ENCODE data around the gene P3H4. TPM values are rescaled to one million over a fixed set of nuclear protein-coding genes. Genes with fewer than 3 reads are reported as not detected.
"Not testable (repeated sequence)": the region's sequence is repeated elsewhere in the genome, so short reads cannot be mapped to it uniquely, and the experiment has no call there.

P3H4 gene
- polyA plus RNA-seq, 4 donors, result 6.5 to 19.1 (median 11.2) TPM

GRCh38 chr17:41781404-41782110 lies 30.2 kb downstream of the P3H4 start:
- Histone ChIP-seq H3K9me3 (ENCODE audit: control insufficient read depth in 2 of 2, insufficient read depth in 1 of 2, low read depth in 1 of 2, low read length in 1 of 2) (no peaks in the 10 kb centered on the region), H3K36me3 (ENCODE audit: control insufficient read depth in 3 of 3, insufficient read depth in 2 of 3, low read depth in 1 of 3, low read length in 3 of 3) (peaks cover 0 to 69% (median 0%) of the 10 kb centered on the region in 3 donors), H3K4me1 (ENCODE audit: control insufficient read depth in 3 of 3, insufficient read depth in 2 of 3, low read depth in 1 of 3, low read length in 2 of 3) (peaks cover 2 to 51% (median 6%) of the 10 kb centered on the region in 3 donors), H3K27me3 (ENCODE audit: control insufficient read depth in 3 of 3, insufficient read depth in 3 of 3, low read length in 3 of 3) (no peaks in the 10 kb centered on the region), H3K4me3 (ENCODE audit: low read depth in 1 of 3, low read length in 3 of 3) (no peak overlapping the region), H3K27ac (ENCODE audit: low read depth in 1 of 3, low read length in 2 of 3) (peak overlapping the region; percentile 35 to 79 (median 49))
- 65 to 70% (median 70%) methylated on average over 13 of the region's 13 CpGs for WGBS, 3 donors
- no peak for FAIRE-seq
- DNase-seq, result no peak

DNA sequence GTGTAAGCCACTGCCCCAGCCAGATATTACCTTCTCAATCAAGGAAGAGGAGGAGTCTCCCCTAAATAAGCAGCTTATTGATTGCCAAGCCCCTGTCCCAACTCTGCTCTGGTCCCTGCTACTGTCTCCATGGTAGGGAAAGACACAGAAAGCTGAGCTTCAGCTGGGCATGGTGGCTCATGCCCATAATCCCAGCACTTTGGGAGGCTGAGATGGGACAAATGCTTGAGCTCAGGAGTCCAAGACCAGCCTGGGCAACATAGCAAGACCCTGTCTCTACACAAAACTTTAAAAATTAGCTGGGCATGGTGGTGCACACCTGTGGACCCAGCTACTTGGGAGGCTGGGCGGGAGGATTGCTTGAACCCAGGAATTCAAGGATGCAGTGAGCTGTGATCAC lies 31.8 kb downstream of the P3H4 start:
- no peaks in the 10 kb centered on the region for H3K9me3 ChIP-seq (ENCODE audit: control insufficient read depth in 2 of 2, insufficient read depth in 1 of 2, low read depth in 1 of 2, low read length in 1 of 2)
- FAIRE-seq (no peak), DNase-seq (no peak)
- WGBS, 3 donors, result 90 to 93% (median 91%) methylated on average over 1 of the region's 1 CpG
- H3K4me3 ChIP-seq (ENCODE audit: low read depth in 1 of 3, low read length in 3 of 3), result no peak overlapping the region
- H3K27me3 ChIP-seq (ENCODE audit: control insufficient read depth in 3 of 3, insufficient read depth in 3 of 3, low read length in 3 of 3), result no peaks in the 10 kb centered on the region
- peak overlapping the region in 1 of 3 donors; percentile 21 for H3K27ac ChIP-seq (ENCODE audit: low read depth in 1 of 3, low read length in 2 of 3)
- peaks cover 2 to 67% (median 12%) of the 10 kb centered on the region in 3 donors for H3K4me1 ChIP-seq (ENCODE audit: control insufficient read depth in 3 of 3, insufficient read depth in 2 of 3, low read depth in 1 of 3, low read length in 2 of 3)
- H3K36me3 ChIP-seq (ENCODE audit: control insufficient read depth in 3 of 3, insufficient read depth in 2 of 3, low read depth in 1 of 3, low read length in 3 of 3), result peaks cover 0 to 80% (median 0%) of the 10 kb centered on the region in 3 donors

DNA sequence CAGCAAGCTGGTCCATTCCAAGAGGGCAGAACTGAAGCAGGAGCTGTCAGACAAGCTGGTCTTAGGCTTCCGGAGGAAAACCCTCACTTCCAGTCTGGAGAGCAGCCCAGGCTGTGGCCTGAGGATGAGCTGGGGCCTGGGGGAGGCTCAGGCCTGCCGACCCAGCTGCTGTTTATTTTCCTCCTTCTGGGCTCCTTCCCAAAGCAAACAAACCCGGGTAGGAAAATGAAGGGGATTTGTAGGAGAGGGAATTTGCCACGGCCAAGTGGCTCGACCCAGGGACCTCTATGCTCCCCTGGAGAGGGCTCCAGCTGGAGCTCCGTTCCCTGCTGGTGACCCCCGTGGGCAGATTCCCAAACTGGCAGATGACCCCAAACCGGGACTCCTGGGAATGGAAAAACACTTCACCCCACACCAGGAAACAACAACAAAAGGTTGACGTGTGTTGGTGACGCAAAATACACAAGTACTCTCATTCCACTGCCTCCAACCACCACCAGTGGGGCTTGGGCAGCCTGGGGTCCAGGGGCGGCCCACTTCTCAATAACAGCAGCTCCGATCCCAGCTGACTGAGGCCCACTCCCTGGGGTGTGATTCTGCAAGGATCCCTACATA lies 34.1 kb downstream of the P3H4 start:
- FAIRE-seq (no peak), DNase-seq (peak; percentile 50 to 68)
- H3K9me3 ChIP-seq (ENCODE audit: control insufficient read depth in 2 of 2, insufficient read depth in 1 of 2, low read depth in 1 of 2, low read length in 1 of 2), result no peaks in the 10 kb centered on the region
- H3K4me1 ChIP-seq (ENCODE audit: control insufficient read depth in 3 of 3, insufficient read depth in 2 of 3, low read depth in 1 of 3, low read length in 2 of 3), result peaks cover 2 to 71% (median 10%) of the 10 kb centered on the region in 3 donors
- peaks cover 0 to 78% (median 0%) of the 10 kb centered on the region in 3 donors for H3K36me3 ChIP-seq (ENCODE audit: control insufficient read depth in 3 of 3, insufficient read depth in 2 of 3, low read depth in 1 of 3, low read length in 3 of 3)
- 17 to 26% (median 19%) methylated on average over 12 of the region's 12 CpGs for WGBS, 3 donors
- no peaks in the 10 kb centered on the region for H3K27me3 ChIP-seq (ENCODE audit: control insufficient read depth in 3 of 3, insufficient read depth in 3 of 3, low read length in 3 of 3)
- peak overlapping the region; percentile 74 to 89 (median 81) for H3K27ac ChIP-seq (ENCODE audit: low read depth in 1 of 3, low read length in 2 of 3)
- H3K4me3 ChIP-seq (ENCODE audit: low read depth in 1 of 3, low read length in 3 of 3), result no peak overlapping the region

- peaks cover under 1 to 71% (median 10%) of the 10 kb centered on the region in 3 donors for H3K4me1 ChIP-seq (ENCODE audit: control insufficient read depth in 3 of 3, insufficient read depth in 2 of 3, low read depth in 1 of 3, low read length in 2 of 3)
- no peak for FAIRE-seq
- peaks cover 0 to 78% (median 0%) of the 10 kb centered on the region in 3 donors for H3K36me3 ChIP-seq (ENCODE audit: control insufficient read depth in 3 of 3, insufficient read depth in 2 of 3, low read depth in 1 of 3, low read length in 3 of 3)
- DNase-seq, result peak; percentile 36 to 48
- WGBS, 3 donors, result 21 to 31% (median 27%) methylated on average over 3 to 4 of the region's 4 CpGs
- H3K9me3 ChIP-seq (ENCODE audit: control insufficient read depth in 2 of 2, insufficient read depth in 1 of 2, low read depth in 1 of 2, low read length in 1 of 2), result no peaks in the 10 kb centered on the region
- no peak overlapping the region for H3K4me3 ChIP-seq (ENCODE audit: low read depth in 1 of 3, low read length in 3 of 3)
- H3K27ac ChIP-seq (ENCODE audit: low read depth in 1 of 3, low read length in 2 of 3), result peak overlapping the region; percentile 74 to 89 (median 81)
- H3K27me3 ChIP-seq (ENCODE audit: control insufficient read depth in 3 of 3, insufficient read depth in 3 of 3, low read length in 3 of 3), result no peaks in the 10 kb centered on the region
Measured at GRCh38 chr17:41777157-41777573, 34.6 kb downstream of the P3H4 start.

DNA sequence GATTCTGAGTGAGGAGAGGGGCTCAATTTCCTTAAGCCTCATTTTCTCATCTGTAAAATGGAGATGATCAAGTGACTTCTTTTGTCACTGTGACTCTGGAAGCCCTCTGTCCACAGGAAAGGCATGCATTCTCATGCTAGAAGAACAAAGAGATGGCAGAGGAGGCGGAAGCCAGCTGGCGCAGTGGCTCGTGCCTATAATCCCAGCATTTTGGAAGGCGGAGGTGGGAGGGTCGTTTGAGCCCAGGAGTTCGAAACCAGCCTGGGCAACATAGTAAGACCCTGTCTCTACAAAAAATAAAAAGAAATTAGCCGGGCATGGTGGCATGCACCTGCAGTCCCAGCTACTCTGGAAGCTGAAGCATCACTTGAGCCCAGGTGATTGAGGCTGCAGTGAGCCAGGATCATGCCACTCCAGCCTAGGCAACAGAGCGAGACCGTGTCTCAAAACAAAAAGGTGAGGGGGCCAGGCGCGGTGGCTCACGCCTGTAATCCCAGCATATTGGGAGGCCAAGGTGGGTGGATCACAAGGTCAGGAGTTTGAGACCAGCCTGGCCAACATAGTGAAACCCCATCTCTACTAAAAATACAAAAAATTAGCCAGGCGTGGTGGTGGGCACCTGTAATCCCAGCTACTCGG lies 35.4 kb downstream of the P3H4 start:
- DNase-seq; H3K27me3 ChIP-seq (ENCODE audit: control insufficient read depth in 3 of 3, insufficient read depth in 3 of 3, low read length in 3 of 3); H3K4me3 ChIP-seq (ENCODE audit: low read depth in 1 of 3, low read length in 3 of 3); FAIRE-seq; H3K9me3 ChIP-seq (ENCODE audit: control insufficient read depth in 2 of 2, insufficient read depth in 1 of 2, low read depth in 1 of 2, low read length in 1 of 2): not testable (repeated sequence)
- 81 to 82% (median 82%) methylated on average over 14 of the region's 14 CpGs for WGBS, 3 donors
- peaks cover 0 to 74% (median 12%) of the 10 kb centered on the region in 3 donors for H3K4me1 ChIP-seq (ENCODE audit: control insufficient read depth in 3 of 3, insufficient read depth in 2 of 3, low read depth in 1 of 3, low read length in 2 of 3)
- peaks cover 0 to 78% (median 2%) of the 10 kb centered on the region in 3 donors for H3K36me3 ChIP-seq (ENCODE audit: control insufficient read depth in 3 of 3, insufficient read depth in 2 of 3, low read depth in 1 of 3, low read length in 3 of 3)
- peak overlapping the region; percentile 71 to 99 (median 84) for H3K27ac ChIP-seq (ENCODE audit: low read depth in 1 of 3, low read length in 2 of 3)

DNA sequence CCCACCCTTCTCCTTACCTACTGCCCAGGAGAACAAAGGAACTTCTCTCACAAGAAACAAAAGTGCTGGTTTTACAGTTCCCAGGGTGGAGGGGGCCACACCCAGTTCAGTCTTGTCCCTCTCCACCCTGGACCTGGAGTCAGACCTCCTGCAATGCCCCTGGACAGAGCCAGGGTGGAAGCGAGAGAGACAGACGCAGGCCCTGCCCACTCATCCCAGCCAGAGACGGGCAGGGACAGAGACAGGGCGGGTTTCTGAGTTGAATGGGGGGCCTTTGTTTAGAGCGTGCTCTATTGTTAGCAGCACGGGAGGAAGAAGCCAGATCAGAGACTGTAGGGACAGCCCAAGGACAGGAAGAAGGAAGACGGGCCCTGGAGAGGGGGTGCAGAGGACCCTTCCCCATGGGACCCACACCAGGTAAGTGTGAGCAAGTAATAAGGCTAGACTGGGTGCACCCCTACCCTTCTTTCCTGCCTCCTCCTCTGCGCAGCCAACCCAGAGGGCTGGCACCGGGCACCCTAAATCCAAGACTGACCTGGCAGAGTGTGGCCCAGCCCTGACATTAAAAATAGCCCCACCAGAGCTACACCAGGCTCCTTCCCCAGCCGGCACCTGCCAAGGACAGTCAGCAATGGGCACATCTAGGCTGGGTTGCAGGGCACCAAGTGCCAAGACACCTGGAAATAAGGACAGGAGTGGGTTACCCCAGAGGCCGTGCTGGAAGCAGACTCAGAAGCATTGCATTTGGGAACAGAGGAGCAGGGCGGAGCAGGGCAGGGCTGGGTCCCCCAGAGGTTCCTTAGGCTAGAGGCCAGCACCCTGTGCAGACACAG lies 36.1 kb downstream of the P3H4 start:
- no peaks in the 10 kb centered on the region for H3K27me3 ChIP-seq (ENCODE audit: control insufficient read depth in 3 of 3, insufficient read depth in 3 of 3, low read length in 3 of 3)
- peaks cover 0 to 74% (median 12%) of the 10 kb centered on the region in 3 donors for H3K4me1 ChIP-seq (ENCODE audit: control insufficient read depth in 3 of 3, insufficient read depth in 2 of 3, low read depth in 1 of 3, low read length in 2 of 3)
- WGBS, 3 donors, result 39 to 57% (median 51%) methylated on average over 12 of the region's 12 CpGs
- DNase-seq, result peak; percentile 48 to 72
- H3K36me3 ChIP-seq (ENCODE audit: control insufficient read depth in 3 of 3, insufficient read depth in 2 of 3, low read depth in 1 of 3, low read length in 3 of 3), result peaks cover 0 to 83% (median 6%) of the 10 kb centered on the region in 3 donors
- no peak for FAIRE-seq
- H3K9me3 ChIP-seq (ENCODE audit: control insufficient read depth in 2 of 2, insufficient read depth in 1 of 2, low read depth in 1 of 2, low read length in 1 of 2), result no peaks in the 10 kb centered on the region
- H3K27ac ChIP-seq (ENCODE audit: low read depth in 1 of 3, low read length in 2 of 3), result peak overlapping the region; percentile 71 to 99 (median 84)
- no peak overlapping the region for H3K4me3 ChIP-seq (ENCODE audit: low read depth in 1 of 3, low read length in 3 of 3)

GRCh38 chr17:41773731-41774193 lies 38.0 kb downstream of the P3H4 start:
- no peak for FAIRE-seq
- DNase-seq, result peak in 1 of 2 donors; percentile 54
- H3K36me3 ChIP-seq (ENCODE audit: control insufficient read depth in 3 of 3, insufficient read depth in 2 of 3, low read depth in 1 of 3, low read length in 3 of 3), result peaks cover 4 to 91% (median 17%) of the 10 kb centered on the region in 3 donors
- peak overlapping the region; percentile 87 to 99 (median 95) for H3K27ac ChIP-seq (ENCODE audit: low read depth in 1 of 3, low read length in 2 of 3)
- WGBS, 3 donors, result 30 to 47% (median 38%) methylated on average over 8 of the region's 8 CpGs
- peak overlapping the region in 1 of 3 donors; percentile 16 for H3K4me3 ChIP-seq (ENCODE audit: low read depth in 1 of 3, low read length in 3 of 3)
- H3K4me1 ChIP-seq (ENCODE audit: control insufficient read depth in 3 of 3, insufficient read depth in 2 of 3, low read depth in 1 of 3, low read length in 2 of 3), result peaks cover 0 to 68% (median 12%) of the 10 kb centered on the region in 3 donors
- H3K9me3 ChIP-seq (ENCODE audit: control insufficient read depth in 2 of 2, insufficient read depth in 1 of 2, low read depth in 1 of 2, low read length in 1 of 2), result no peaks in the 10 kb centered on the region
- no peaks in the 10 kb centered on the region for H3K27me3 ChIP-seq (ENCODE audit: control insufficient read depth in 3 of 3, insufficient read depth in 3 of 3, low read length in 3 of 3)

Data from small intestine (tissue), 7 donors.